Hematopoietic multipotent progenitor cell (in vitro differentiated cells): ENCODE data around the gene WDR62. TPM values are rescaled to one million over a fixed set of nuclear protein-coding genes. Genes with fewer than 3 reads are reported as not detected.

Experiments
- DNase-seq, 3 donors: peaks; one replicate each; pipeline ENCODE4 v3.0.0-alpha.2; 2011 to 2015; ENCODE audit warnings: low read depth in 2 of 3, low spot score in 2 of 3
- total RNA-seq: library from RNA; depleted of rRNA; stranded (reverse); fragments of >200 nt; gene quantifications from one replicate; pipeline ENCODE4 v1.2.3, GENCODE V29; 2012

Gene WDR62
- total RNA-seq, 1 donor = 5.9 TPM

DNA sequence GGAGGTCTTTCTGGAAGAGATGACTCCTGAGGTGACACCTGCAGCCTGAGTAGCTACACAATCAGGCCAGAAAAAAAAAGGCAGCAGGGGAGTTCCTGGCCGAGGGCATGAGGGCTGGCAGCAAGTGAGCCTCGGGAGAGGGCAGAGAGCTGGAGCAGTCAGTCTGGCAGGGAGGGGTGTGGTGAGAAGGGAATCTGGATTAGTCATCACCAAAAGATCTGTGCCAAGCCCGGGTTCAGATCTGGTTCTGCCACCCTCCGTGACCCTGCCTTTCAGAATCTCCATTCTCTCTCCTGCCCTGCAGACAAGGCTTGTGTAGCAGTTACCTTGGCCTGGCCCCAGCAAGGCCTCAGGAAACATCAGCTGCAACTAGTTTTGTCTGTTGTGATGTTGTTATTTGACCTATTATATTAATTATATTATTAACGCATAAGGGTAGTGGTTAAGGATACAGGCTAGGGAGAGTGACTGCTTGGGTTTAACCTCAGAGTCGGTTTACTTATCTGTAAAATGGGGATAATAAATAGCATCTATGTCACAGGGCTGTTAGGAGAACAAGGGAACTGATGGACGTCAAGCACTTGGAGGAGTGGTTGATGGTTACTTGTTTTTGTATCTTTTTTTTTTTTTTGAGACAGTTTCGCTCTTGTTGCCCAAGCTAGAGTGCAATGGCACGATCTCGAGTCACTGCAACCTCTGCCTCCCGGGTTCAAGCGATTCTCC, 82.4 kb downstream of the WDR62 start:
- no peak for DNase-seq

DNA sequence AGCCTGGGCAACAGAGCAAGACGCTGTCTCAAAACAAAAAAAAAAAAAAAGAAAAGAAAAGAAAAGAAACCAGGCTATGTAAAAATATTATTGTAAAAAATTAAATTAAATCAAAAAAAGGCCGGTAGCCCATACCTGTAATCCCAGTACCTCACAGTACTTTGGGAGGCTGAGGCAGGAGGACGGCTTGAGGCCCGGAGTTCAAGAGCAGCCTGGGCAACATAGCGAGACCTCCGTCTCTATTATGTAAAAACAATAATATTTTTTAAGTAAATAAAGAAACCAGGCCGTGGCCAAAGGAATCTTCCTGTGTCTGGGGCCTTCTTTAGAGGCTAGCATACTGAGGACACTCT, 84.4 kb downstream of the WDR62 start:
- DNase-seq = no peak

GRCh38 chr19:36139473-36140303, 85.0 kb downstream of the WDR62 start, which contains the start of gene CAPNS1:
TSS of gene CAPNS1 (plus strand) at chr19:36140066. CDS start at chr19:36141012, 946 bp downstream.
- DNase-seq = peak; percentile 83 to 98 (median 97)

DNA sequence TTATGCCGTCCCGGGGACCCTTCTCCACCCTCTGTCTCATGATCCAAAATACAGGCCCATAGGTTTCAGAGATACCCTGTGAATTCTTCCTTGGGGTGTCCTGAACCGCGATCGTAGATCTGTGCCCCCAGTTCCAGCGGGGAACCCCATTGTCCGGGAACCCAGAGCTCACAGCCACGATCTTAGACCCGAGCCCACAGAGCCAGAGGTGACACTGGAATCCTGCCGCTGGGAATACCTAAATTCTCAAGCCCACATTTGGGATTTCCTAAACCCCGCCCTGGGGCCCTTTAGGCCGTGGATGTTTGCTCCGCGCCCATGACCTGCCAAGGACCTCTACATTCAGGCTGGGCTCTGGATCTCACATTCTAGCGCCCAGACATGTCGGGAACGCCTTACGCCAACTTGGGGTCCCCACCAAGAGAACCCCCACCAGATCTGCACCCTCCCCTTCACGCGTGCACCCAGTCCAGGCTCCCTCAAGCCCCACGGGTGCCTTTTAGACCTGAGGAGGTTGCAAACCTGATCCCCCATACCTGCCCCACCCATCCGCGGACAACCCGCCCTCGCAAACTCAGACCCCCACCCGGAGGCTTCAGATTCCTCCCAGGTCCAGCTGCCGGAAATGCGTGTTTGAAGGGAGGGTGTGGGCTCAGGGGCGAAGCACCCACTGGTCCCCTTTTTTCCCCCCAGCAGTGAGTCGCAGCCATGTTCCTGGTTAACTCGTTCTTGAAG, 85.8 kb downstream of the WDR62 start:
- peak; percentile 25 to 71 (median 52) for DNase-seq

GRCh38 chr19:36141039-36141927, 86.6 kb downstream of the WDR62 start:
- peak; percentile 80 to 92 (median 87) for DNase-seq

DNA sequence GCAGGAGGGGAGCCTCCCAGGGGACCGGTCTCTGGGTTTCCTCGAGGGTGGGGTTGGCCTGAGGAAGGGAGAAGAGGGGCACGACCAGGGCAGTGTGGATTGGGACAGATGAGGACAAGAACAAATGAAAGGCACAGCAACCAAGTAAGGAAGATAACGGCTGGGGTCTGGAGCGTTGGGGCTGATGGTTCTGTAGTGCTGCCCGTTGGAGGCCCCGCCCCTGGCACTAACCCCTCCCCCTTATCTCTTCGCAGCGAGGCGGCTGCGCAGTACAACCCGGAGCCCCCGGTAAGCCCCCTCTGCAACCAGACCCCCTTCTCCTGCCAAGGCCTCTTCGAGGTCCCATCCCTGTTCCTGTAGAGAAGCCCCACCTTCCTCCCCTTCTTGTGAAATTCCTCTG, 87.3 kb downstream of the WDR62 start:
- no peak for DNase-seq

DNA sequence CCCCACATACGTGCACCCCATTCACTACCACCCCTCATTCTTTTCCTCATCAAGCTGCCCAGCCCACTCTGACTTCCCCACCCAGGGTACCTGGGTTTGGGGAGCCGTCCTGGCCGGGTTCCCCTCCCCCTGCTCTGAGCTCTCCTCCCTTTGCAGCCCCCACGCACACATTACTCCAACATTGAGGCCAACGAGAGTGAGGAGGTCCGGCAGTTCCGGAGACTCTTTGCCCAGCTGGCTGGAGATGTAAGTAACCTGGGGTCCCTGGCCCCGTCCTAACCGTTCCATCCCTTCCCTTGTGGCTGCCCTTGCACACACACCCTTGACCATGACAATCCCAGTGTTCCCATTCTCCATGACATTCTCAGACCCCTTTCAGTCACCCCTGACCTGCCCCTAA, 87.8 kb downstream of the WDR62 start:
- DNase-seq = no peak

GRCh38 chr19:36144624-36145023, 89.9 kb downstream of the WDR62 start:
- DNase-seq = no peak

DNA sequence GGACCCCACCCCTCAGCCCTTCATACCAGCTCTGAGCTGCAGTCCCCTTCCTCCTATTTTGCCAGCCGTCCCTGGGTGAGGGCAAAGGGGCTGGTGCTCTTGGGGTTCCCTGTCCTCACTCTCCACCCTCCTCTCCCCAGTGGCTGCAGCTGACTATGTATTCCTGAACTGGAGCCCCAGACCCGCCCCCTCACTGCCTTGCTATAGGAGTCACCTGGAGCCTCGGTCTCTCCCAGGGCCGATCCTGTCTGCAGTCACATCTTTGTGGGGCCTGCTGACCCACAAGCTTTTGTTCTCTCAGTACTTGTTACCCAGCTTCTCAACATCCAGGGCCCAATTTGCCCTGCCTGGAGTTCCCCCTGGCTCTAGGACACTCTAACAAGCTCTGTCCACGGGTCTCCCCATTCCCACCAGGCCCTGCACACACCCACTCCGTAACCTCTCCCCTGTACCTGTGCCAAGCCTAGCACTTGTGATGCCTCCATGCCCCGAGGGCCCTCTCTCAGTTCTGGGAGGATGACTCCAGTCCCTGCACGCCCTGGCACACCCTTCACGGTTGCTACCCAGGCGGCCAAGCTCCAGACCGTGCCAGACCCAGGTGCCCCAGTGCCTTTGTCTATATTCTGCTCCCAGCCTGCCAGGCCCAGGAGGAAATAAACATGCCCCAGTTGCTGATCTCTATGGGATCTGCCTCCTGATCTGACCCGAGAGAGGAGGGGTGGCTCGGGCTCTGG, 95.1 kb downstream of the WDR62 start:
- DNase-seq = no peak

DNA sequence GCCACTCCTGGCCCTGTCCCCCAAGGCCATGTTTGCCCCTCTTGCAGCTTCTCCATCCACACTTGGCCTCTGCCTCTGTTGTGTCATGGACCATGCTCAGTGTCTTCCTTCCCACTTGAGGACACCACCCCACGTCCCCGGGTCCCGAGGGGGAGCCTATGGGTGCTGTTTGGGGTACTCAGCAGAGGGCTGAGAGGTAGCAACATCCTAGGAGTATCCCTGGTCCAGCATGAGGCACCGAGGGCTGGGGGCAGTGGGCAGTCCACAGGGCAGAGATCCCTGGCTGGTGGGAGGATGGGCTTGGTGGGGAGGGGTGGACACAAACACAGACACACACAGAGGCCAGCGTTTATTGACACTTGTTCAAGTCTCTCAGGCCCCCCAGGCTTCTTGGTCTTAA, 95.9 kb downstream of the WDR62 start:
- no peak for DNase-seq

DNA sequence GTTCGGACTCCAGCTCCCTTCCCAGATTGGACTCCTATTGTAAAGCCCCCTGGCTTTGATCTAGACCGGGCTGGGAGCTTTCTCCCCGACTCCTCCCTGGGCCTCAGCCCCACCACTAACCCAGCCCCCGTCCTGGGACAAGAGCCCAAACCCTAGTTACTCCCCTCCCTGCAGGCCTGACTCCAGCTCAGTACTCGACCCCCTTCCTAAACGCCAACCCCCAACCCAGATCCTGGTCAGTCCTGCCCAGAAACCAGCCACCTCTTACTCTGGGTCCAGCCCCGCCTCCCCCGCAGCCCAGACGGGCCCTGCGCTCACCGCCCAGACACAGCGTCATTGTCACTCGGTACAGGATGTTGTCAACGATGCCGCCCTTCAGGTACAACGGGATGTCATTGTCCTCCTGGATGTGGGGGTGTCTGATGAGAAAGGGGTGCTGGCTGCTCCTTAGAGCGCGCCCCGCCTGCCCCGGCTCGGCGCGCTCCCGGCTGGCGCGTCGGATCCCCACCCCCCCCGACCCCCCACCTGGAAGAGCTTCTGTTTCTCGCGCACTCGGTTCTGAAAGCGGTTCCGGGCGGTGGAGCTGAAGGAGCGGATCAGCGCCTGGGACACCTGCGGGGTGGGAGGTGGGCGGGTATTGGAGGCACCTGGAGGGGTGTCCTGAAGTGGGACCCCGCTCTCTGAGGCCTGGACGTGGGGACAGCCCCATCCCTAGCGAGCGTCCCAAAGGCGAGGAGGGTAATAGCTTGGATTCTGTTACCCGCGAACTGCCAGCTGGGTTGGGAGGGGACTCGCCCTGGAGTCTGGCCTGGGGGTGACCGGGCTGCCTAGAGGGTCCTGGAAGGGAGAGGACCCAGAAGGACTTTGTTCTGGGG, 96.7 kb downstream of the WDR62 start:
- DNase-seq = no peak

DNA sequence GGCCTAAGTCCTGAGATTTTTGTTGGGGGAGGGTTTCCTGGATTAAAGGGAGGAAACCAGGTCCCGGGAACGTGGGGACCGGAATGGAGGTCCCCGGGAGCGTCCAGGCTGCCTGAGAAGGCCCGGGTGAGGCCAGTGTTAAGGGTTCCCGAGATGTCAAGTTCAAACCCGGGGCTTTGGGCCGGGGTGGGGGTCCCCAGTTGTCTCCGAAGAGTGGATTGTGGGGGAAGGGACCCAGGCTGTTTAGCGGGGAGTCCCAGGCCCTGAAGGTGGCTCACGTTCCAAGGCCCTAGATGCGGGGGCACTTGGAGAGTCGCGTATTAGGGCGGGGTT, 97.3 kb downstream of the WDR62 start:
- no peak for DNase-seq

DNA sequence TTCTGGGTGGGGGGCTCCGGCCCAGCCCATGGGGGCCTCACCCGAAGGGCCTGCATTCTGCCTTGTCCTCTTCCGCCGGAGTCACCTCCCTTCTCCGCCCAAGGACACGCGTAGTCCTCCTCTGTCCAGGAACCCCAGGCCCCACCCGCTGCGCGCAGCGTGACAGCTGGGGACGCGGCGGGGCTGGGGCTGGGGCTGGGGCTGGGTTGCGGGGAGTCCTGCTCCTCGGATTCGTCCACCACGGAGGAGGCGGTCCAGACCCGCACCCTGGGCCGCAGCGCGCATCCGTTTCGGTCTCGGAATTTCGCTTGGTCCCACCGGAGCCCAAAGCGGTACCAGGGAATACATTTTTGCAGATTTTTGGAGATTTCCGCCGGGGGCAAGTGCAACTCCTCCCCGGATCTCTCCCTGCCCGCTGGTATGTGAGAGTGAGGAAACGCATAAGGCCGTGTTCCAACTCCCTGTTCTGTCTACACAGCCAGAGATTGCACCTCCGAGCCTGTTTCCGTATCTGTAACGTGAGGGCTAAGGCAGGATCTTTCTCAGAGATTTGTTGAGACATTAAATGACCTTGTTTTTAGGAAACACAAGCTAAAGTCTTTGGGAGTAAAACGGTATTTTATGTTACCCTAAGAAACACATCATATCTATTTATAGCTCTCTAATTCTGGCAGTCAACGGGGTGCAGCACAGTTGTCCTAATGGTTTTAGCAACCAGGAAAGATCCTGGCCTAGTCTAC, 97.8 kb downstream of the WDR62 start, which contains the start of gene COX7A1:
Gene COX7A1, minus strand, starts transcription at position 96 of the 740 bp plus-strand sequence. Its CDS starts 40 bp downstream, at position 56.
- DNase-seq = peak in 1 of 3 donors; percentile 25

DNA sequence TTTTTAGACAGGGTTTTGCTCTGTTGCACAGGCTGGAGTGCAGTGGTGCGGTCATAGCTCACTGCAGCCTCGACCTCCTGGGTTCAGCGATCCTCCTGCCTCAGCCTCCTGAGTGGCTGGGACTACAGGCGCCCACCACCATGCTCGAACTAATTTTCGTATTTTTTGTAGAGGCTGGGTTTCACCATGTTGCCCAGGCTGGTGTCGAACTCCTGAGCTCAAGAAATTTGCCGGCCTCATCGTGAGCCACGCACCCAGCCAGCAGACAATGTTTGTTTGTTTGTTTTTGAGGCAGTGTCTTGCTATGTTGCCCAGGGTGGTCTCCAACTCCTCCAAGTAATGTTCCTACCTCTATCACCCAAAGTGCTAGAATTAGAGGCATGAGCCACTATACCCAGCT, 98.4 kb downstream of the WDR62 start:
- DNase-seq = no peak
